Smooth muscle cell (in vitro differentiated cells): Measurements from ENCODE around the gene FLYWCH1. TPM values are rescaled to one million over a fixed set of nuclear protein-coding genes. Genes with fewer than 3 reads are reported as not detected.

ENCODE experiments used
- DNase-seq: peaks from one replicate; lab custom pipeline; 2025; ENCODE audit not compliant: unreplicated experiment; lab: John Stamatoyannopoulos, UW
- H2AFZ ChIP-seq: fragments of 200-600 bp; sonication (generic); 2 replicates; pipeline ENCODE4 v1.6.0; 2016; ENCODE audit warnings: antibody characterized with exemption, low read depth, mild to moderate bottlenecking
- H3F3A ChIP-seq: fragments of 200-600 bp; sonication (generic); 2 replicates; pipeline ENCODE4 v1.6.0; 2017; ENCODE audit warnings: antibody characterized with exemption, low read depth
- H3K27ac ChIP-seq: fragments of 200-600 bp; sonication (generic); 2 replicates; pipeline ENCODE4 v1.5.1; 2016; ENCODE audit warnings: low read depth, mild to moderate bottlenecking
- H3K27me3 ChIP-seq: fragments of 200-600 bp; sonication (generic); 2 replicates; pipeline ENCODE4 v1.6.1; 2016; ENCODE audit warnings: low read depth, mild to moderate bottlenecking
- H3K36me3 ChIP-seq: fragments of 200-600 bp; sonication (generic); 2 replicates; pipeline ENCODE4 v1.5.1; 2016; ENCODE audit warnings: low read depth
- H3K4me1 ChIP-seq: fragments of 200-600 bp; sonication (generic); 2 replicates; pipeline ENCODE4 v1.5.1; 2016; ENCODE audit warnings: low read depth
- H3K4me2 ChIP-seq: fragments of 200-600 bp; sonication (generic); 2 replicates; pipeline ENCODE4 v1.6.0; 2016; ENCODE audit warnings: mild to moderate bottlenecking
- H3K4me3 ChIP-seq: fragments of 200-600 bp; sonication (generic); 2 replicates; pipeline ENCODE4 v1.5.1; 2016; ENCODE audit warnings: mild to moderate bottlenecking
- H3K79me2 ChIP-seq: fragments of 200-600 bp; sonication (generic); 2 replicates; pipeline ENCODE4 v1.6.0; 2016; ENCODE audit warnings: low read depth, mild to moderate bottlenecking
- H3K9ac ChIP-seq: fragments of 200-600 bp; sonication (generic); 2 replicates; pipeline ENCODE4 v1.6.0; 2016; ENCODE audit warnings: low read depth
- H3K9me3 ChIP-seq: fragments of 200-600 bp; sonication (generic); replicated peaks from 2 replicates; pipeline ENCODE4 v1.5.1; 2016; ENCODE audit warnings: low read depth
- H4K20me1 ChIP-seq: fragments of 200-600 bp; sonication (generic); 2 replicates; pipeline ENCODE4 v1.6.0; 2016; ENCODE audit warnings: low read depth
- CTCF ChIP-seq: fragments of 200-600 bp; sonication (generic); IDR thresholded peaks from 2 replicates; pipeline ENCODE4 v1.5.1; 2017; ENCODE audit warnings: borderline replicate concordance, mild to moderate bottlenecking, antibody characterized with exemption; ENCODE audit not compliant: insufficient read depth, poor library complexity, severe bottlenecking
- WGBS: methylation state at CpG from one replicate; pipeline ENCODE4 v1.1.7; 2016; ENCODE audit warnings: low lambda C conversion rate; 5-methylcytosine and 5-hydroxymethylcytosine counted together
- polyA plus RNA-seq: library from polyadenylated mRNA; unstranded; fragments of >200 nt; fragmentation: Nextera tagmentation; extraction: Ambion mirVana; gene quantifications from 2 replicates; pipeline ENCODE4 v1.2.1, GENCODE V29; 2016
- total RNA-seq: library from RNA; depleted of rRNA; stranded (reverse); fragments of >200 nt; gene quantifications from 2 replicates; pipeline ENCODE4 v1.2.3, GENCODE V29; 2014

FLYWCH1 gene
- total and polyA plus RNA-seq, 2 experiments from 2014 or later, result 13.5 to 26.0 TPM

- peak within 1 kb of the TSS; percentile 72 for H3K9ac ChIP-seq
- H3K36me3 ChIP-seq, result no peaks in the 10 kb centered on the region
- H3K4me3 ChIP-seq, result peak within 1 kb of the TSS; percentile 78
- peak within 1 kb of the TSS; percentile 96 for H3K4me2 ChIP-seq
- no peaks in the 10 kb centered on the region for H3K9me3 ChIP-seq
- H3K27me3 ChIP-seq, result no peaks in the 10 kb centered on the region
- H3K79me2 ChIP-seq, result peaks cover 14% of the 10 kb centered on the region
- WGBS, result under 1% methylated on average over 68 of the region's 73 CpGs
- no peaks in the 10 kb centered on the region for H3F3A ChIP-seq
- peak within 1 kb of the TSS; percentile 66 for H3K27ac ChIP-seq
- no peaks in the 10 kb centered on the region for H4K20me1 ChIP-seq
- no peaks in the 10 kb centered on the region for H3K4me1 ChIP-seq
- DNase-seq, result peak; percentile 100
- peak within 1 kb of the TSS; percentile 88 for H2AFZ ChIP-seq
- no peak for TF ChIP-seq CTCF
Measured at GRCh38 chr16:2882650-2883457, 28.9 kb upstream of the FLYWCH1 start, which contains the start of gene FLYWCH2. TSS of gene FLYWCH2 (plus strand) at chr16:2883215. CDS start at chr16:2896450, 13,235 bp downstream.

GRCh38 chr16:2883458-2883908 lies 28.2 kb upstream of the FLYWCH1 start:
- Histone ChIP-seq H3K4me2 (peak overlapping the region; percentile 96), H3F3A (no peaks in the 10 kb centered on the region), H3K9me3 (no peaks in the 10 kb centered on the region), H3K27ac (peak overlapping the region; percentile 66), H2AFZ (peak overlapping the region; percentile 88), H3K9ac (peak overlapping the region; percentile 72), H3K27me3 (no peaks in the 10 kb centered on the region), H3K79me2 (peaks cover 14% of the 10 kb centered on the region), H3K4me1 (no peaks in the 10 kb centered on the region), H3K4me3 (peak overlapping the region; percentile 78), H4K20me1 (no peaks in the 10 kb centered on the region), H3K36me3 (no peaks in the 10 kb centered on the region)
- 4% methylated on average over 26 of the region's 31 CpGs for WGBS
- DNase-seq, result peak; percentile 46
- TF ChIP-seq CTCF, result no peak

- no peak for DNase-seq
- no peaks in the 10 kb centered on the region for H3K4me1 ChIP-seq
- H3K9ac ChIP-seq, result peak overlapping the region; percentile 72
- no peaks in the 10 kb centered on the region for H3K9me3 ChIP-seq
- H3K4me2 ChIP-seq, result peak overlapping the region; percentile 96
- H3F3A ChIP-seq, result no peaks in the 10 kb centered on the region
- H3K4me3 ChIP-seq, result peak overlapping the region; percentile 78
- no peaks in the 10 kb centered on the region for H3K27me3 ChIP-seq
- H3K79me2 ChIP-seq, result peaks cover 14% of the 10 kb centered on the region
- H3K27ac ChIP-seq, result no peak overlapping the region
- no peaks in the 10 kb centered on the region for H3K36me3 ChIP-seq
- no peaks in the 10 kb centered on the region for H4K20me1 ChIP-seq
- 75% methylated on average over 18 of the region's 18 CpGs for WGBS
- no peak for TF ChIP-seq CTCF
- no peak overlapping the region for H2AFZ ChIP-seq
Measured at GRCh38 chr16:2884041-2884451, 27.7 kb upstream of the FLYWCH1 start.

GRCh38 chr16:2894231-2894630 lies 17.5 kb upstream of the FLYWCH1 start:
- no peaks in the 10 kb centered on the region for H3K4me1 ChIP-seq
- no peak overlapping the region for H3K9ac ChIP-seq
- no peaks in the 10 kb centered on the region for H3K79me2 ChIP-seq
- peaks cover 33% of the 10 kb centered on the region for H4K20me1 ChIP-seq
- no peak overlapping the region for H3K27ac ChIP-seq
- no peak overlapping the region for H3K4me3 ChIP-seq
- no peaks in the 10 kb centered on the region for H3K36me3 ChIP-seq
- no peaks in the 10 kb centered on the region for H3K9me3 ChIP-seq
- no peak for TF ChIP-seq CTCF
- 92% methylated on average over 25 of the region's 31 CpGs for WGBS
- no peaks in the 10 kb centered on the region for H3F3A ChIP-seq
- no peak overlapping the region for H3K4me2 ChIP-seq
- no peak overlapping the region for H2AFZ ChIP-seq
- H3K27me3 ChIP-seq, result no peaks in the 10 kb centered on the region
- no peak for DNase-seq
